Measurements from ENCODE around the gene PSMB9.
"Not testable (repeated sequence)": the region's sequence is repeated elsewhere in the genome, so short reads cannot be mapped to it uniquely, and the experiment has no call there.

Gene PSMB9

GRCh38 chr6:32865724-32866443 lies 11.9 kb downstream of the PSMB9 start:
- DNase-seq = no peak

GRCh38 chr6:32867022-32867477 lies 13.1 kb downstream of the PSMB9 start:
- no peak for DNase-seq

- no peak for DNase-seq
These were observed 13.7 kb downstream of the PSMB9 start for GRCh38 chr6:32867554-32868256.

- peak; percentile 86 to 90 for DNase-seq
These were observed 14.3 kb downstream of the PSMB9 start for GRCh38 chr6:32868257-32868788.

- not testable (repeated sequence) for DNase-seq
These were observed 20.0 kb downstream of the PSMB9 start for GRCh38 chr6:32873947-32874346.

GRCh38 chr6:32876603-32877002 lies 22.6 kb downstream of the PSMB9 start:
- DNase-seq = no peak

GRCh38 chr6:32879691-32880090 lies 25.7 kb downstream of the PSMB9 start:
- no peak for DNase-seq

GRCh38 chr6:32880962-32881361 lies 27.0 kb downstream of the PSMB9 start:
- DNase-seq = not testable (repeated sequence)

- DNase-seq = no peak
These were observed 28.9 kb downstream of the PSMB9 start for GRCh38 chr6:32882879-32883250.

GRCh38 chr6:32883789-32884188 lies 29.8 kb downstream of the PSMB9 start:
- no peak for DNase-seq

- no peak for DNase-seq
These were observed 31.8 kb downstream of the PSMB9 start for GRCh38 chr6:32885698-32886286.

GRCh38 chr6:32886681-32887383 lies 32.8 kb downstream of the PSMB9 start:
- DNase-seq = no peak

- DNase-seq = no peak
These were observed 33.6 kb downstream of the PSMB9 start for GRCh38 chr6:32887616-32888015.

GRCh38 chr6:32888576-32888975 lies 34.6 kb downstream of the PSMB9 start:
- no peak for DNase-seq

GRCh38 chr6:32889533-32889932 lies 35.5 kb downstream of the PSMB9 start:
- no peak for DNase-seq

- no peak for DNase-seq
These were observed 36.8 kb downstream of the PSMB9 start for GRCh38 chr6:32890831-32891230.

GRCh38 chr6:32894085-32895005 lies 40.4 kb downstream of the PSMB9 start:
- DNase-seq = peak; percentile 92 to 95

GRCh38 chr6:32895006-32895345 lies 41.0 kb downstream of the PSMB9 start:
- no peak for DNase-seq

GRCh38 chr6:32903952-32904351 lies 50.0 kb downstream of the PSMB9 start:
- DNase-seq = no peak

- DNase-seq = no peak
These were observed 51.1 kb downstream of the PSMB9 start for GRCh38 chr6:32905078-32905477.

- no peak for DNase-seq
These were observed 52.5 kb downstream of the PSMB9 start for GRCh38 chr6:32906539-32906938.

GRCh38 chr6:32908897-32909296 lies 54.9 kb downstream of the PSMB9 start:
- no peak for DNase-seq

Measured in activated CD4-positive, alpha-beta T cell treated with anti-CD3 and anti-CD28 coated beads, Interleukin-2, amount 50 U/mL, for 4 hours (primary cell).